Uterus (tissue), 2 donors: ENCODE measurements around the gene LY6G6D.

ENCODE experiments used
- POLR2A ChIP-seq, 2 donors: fragments of 450-650 bp; IDR thresholded peaks; one replicate each; pipeline ENCODE4 v1.6.1; 2016; ENCODE audit warnings: antibody characterized with exemption in 2 of 2, mild to moderate bottlenecking in 1 of 2, moderate library complexity in 1 of 2
- TF ChIP-seq, protein P1 (sequence below), 4 experiments: fragments of 200-600 bp in 2 of 4; fragments of 450-650 bp in 2 of 4; sonication (generic) in 2 of 4; IDR thresholded peaks; one replicate each; pipeline ENCODE4 v1.5.1; 2016 to 2019; ENCODE audit warnings: antibody characterized with exemption in 4 of 4, mild to moderate bottlenecking in 2 of 4, moderate library complexity in 1 of 4

- TF ChIP-seq, protein P1, sequence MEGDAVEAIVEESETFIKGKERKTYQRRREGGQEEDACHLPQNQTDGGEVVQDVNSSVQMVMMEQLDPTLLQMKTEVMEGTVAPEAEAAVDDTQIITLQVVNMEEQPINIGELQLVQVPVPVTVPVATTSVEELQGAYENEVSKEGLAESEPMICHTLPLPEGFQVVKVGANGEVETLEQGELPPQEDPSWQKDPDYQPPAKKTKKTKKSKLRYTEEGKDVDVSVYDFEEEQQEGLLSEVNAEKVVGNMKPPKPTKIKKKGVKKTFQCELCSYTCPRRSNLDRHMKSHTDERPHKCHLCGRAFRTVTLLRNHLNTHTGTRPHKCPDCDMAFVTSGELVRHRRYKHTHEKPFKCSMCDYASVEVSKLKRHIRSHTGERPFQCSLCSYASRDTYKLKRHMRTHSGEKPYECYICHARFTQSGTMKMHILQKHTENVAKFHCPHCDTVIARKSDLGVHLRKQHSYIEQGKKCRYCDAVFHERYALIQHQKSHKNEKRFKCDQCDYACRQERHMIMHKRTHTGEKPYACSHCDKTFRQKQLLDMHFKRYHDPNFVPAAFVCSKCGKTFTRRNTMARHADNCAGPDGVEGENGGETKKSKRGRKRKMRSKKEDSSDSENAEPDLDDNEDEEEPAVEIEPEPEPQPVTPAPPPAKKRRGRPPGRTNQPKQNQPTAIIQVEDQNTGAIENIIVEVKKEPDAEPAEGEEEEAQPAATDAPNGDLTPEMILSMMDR (IDR thresholded peaks at IDR 0.05), result no peak
- no peak for TF ChIP-seq POLR2A (IDR thresholded peaks at IDR 0.05)
Measured at GRCh38 chr6:31710523-31711219, 4.5 kb upstream of the LY6G6D start.
